Brain microvascular endothelial cell (primary cell): Measurements from ENCODE around the gene CRMP1.

Experiments used
- DNase-seq: peaks from one replicate; pipeline ENCODE4 v3.0.0-alpha.2; 2020
- H3K27ac ChIP-seq: fragments of 250-450 bp; sonication (Bioruptor Pico); 2 replicates; pipeline ENCODE4 v1.5.1; 2020; ENCODE audit warnings: mild to moderate bottlenecking, moderate library complexity
- H3K27me3 ChIP-seq: fragments of 250-450 bp; sonication (Bioruptor Pico); replicated peaks from 2 replicates; pipeline ENCODE4 v1.5.1; 2020; ENCODE audit warnings: mild to moderate bottlenecking
- H3K36me3 ChIP-seq: fragments of 250-450 bp; sonication (Bioruptor Pico); replicated peaks from 2 replicates; pipeline ENCODE4 v1.5.1; 2020; ENCODE audit warnings: mild to moderate bottlenecking
- H3K4me3 ChIP-seq: 2 replicates; pipeline ENCODE4 v1.5.1; 2011; ENCODE audit warnings: low read depth, mild to moderate bottlenecking, control low read depth, low read length, moderate library complexity
- in situ Hi-C: cut with HindIII; loops from 2 replicates; pipeline ENCODE4 v1.10.0; 2017; ENCODE audit warnings: low sequenced_read_pairs, low pct_ligation_motif_present
- TF ChIP-seq, protein P1 (sequence below): IDR thresholded peaks from 2 replicates; pipeline ENCODE4 v1.5.1; 2011; ENCODE audit warnings: low read depth, mild to moderate bottlenecking, moderate library complexity, low read length, control low read depth, inconsistent platforms; ENCODE audit errors: missing control alignments

The CRMP1 gene

GRCh38 chr4:5927747-5928146 is 34.9 kb upstream of the CRMP1 start:
- in situ Hi-C loops, result no loop called here

DNA sequence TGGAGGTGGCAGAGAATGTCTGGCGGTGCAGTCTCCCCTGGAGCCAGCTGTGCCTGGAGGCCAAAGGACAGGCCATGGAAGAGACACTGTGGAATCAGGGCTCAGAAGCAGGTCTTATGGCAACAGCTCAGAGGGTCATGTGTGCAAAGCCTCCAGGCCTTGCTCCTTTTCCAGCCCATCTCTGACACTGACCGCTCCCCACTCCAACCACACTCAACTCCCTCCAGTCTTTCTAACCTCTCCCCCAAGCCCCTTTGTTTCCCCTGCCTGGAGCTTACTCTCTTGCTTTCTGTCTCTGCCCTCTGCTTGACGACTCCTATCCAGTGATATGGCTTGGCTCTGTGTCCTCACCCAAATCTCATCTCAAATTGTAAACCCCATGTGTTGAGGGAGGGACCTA is 34.2 kb upstream of the CRMP1 start:
- in situ Hi-C loops, result no loop called here
- Histone ChIP-seq H3K27ac (no peak overlapping the region), H3K36me3 (no peaks in the 10 kb centered on the region), H3K4me3 (no peak overlapping the region), H3K27me3 (no peaks in the 10 kb centered on the region)
- TF ChIP-seq, protein P1, sequence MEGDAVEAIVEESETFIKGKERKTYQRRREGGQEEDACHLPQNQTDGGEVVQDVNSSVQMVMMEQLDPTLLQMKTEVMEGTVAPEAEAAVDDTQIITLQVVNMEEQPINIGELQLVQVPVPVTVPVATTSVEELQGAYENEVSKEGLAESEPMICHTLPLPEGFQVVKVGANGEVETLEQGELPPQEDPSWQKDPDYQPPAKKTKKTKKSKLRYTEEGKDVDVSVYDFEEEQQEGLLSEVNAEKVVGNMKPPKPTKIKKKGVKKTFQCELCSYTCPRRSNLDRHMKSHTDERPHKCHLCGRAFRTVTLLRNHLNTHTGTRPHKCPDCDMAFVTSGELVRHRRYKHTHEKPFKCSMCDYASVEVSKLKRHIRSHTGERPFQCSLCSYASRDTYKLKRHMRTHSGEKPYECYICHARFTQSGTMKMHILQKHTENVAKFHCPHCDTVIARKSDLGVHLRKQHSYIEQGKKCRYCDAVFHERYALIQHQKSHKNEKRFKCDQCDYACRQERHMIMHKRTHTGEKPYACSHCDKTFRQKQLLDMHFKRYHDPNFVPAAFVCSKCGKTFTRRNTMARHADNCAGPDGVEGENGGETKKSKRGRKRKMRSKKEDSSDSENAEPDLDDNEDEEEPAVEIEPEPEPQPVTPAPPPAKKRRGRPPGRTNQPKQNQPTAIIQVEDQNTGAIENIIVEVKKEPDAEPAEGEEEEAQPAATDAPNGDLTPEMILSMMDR, result no peak
- DNase-seq, result no peak

More at GRCh38 chr4:5927747-5928146, 34.9 kb upstream of the CRMP1 start:
- H3K36me3 ChIP-seq, result no peaks in the 10 kb centered on the region
- TF ChIP-seq, protein P1, result no peak
- H3K4me3 ChIP-seq, result no peak overlapping the region
- H3K27me3 ChIP-seq, result no peaks in the 10 kb centered on the region
- no peak overlapping the region for H3K27ac ChIP-seq
- no peak for DNase-seq

- in situ Hi-C loops, result no loop called here
- Histone ChIP-seq H3K27me3 (no peaks in the 10 kb centered on the region), H3K27ac (no peak overlapping the region), H3K4me3 (no peak overlapping the region), H3K36me3 (no peaks in the 10 kb centered on the region)
- TF ChIP-seq, protein P1, result no peak
- DNase-seq, result no peak
Observed at GRCh38 chr4:5926598-5926997, 33.7 kb upstream of the CRMP1 start.

- TF ChIP-seq, protein P1, result no peak
- in situ Hi-C loops, result no loop called here
- no peaks in the 10 kb centered on the region for H3K36me3 ChIP-seq
- DNase-seq, result no peak
- H3K4me3 ChIP-seq, result no peak overlapping the region
- H3K27me3 ChIP-seq, result no peaks in the 10 kb centered on the region
- no peak overlapping the region for H3K27ac ChIP-seq
Observed at GRCh38 chr4:5925419-5926200, 32.7 kb upstream of the CRMP1 start.

GRCh38 chr4:5924461-5925125 is 31.7 kb upstream of the CRMP1 start:
- in situ Hi-C loops, result no loop called here
- TF ChIP-seq, protein P1, result no peak

More at GRCh38 chr4:5924461-5925125, 31.7 kb upstream of the CRMP1 start:
- Histone ChIP-seq H3K4me3 (no peak overlapping the region), H3K27me3 (no peaks in the 10 kb centered on the region), H3K36me3 (no peaks in the 10 kb centered on the region), H3K27ac (no peak overlapping the region)
- DNase-seq, result no peak
